Activated naive CD8-positive, alpha-beta T cell treated with anti-CD3 and anti-CD28 coated beads, Interleukin-2, amount 10 ng/mL, durations not matched to agents 7 days and 5 days (primary cell): ENCODE data around the gene MED8. TPM values are rescaled to one million over a fixed set of nuclear protein-coding genes. Genes with fewer than 3 reads are reported as not detected.
A peak's percentile ranks its signal among the peaks of the same experiment; 100 is the strongest.

Experiments used
- ATAC-seq: fragments of 150-1000 bp; cut with Tn5 transposase; one replicate; pipeline ENCODE4 v1.10.0; 2021; ENCODE audit warnings: low read depth, moderate library complexity
- POLR2A ChIA-PET: fragments of 350-600 bp; sonication (Branson Sonifier 250); formaldehyde crosslinking; loops from one replicate; lab custom pipeline; 2021; ENCODE audit warnings: antibody characterized with exemption; lab: Charles Lee
- DNase-seq: peaks from one replicate; pipeline ENCODE4 v3.0.0; 2021
- H3K27ac Mint-ChIP-seq: one replicate; pipeline ENCODE4 v1.8.0; 2022; ENCODE audit warnings: mild to moderate bottlenecking, mixed read lengths
- H3K27me3 Mint-ChIP-seq: one replicate; pipeline ENCODE4 v1.8.0; 2022; ENCODE audit warnings: mild to moderate bottlenecking, moderate library complexity, mixed read lengths
- H3K36me3 Mint-ChIP-seq: one replicate; pipeline ENCODE4 v1.8.0; 2021; ENCODE audit warnings: mild to moderate bottlenecking, mixed read lengths
- H3K4me1 Mint-ChIP-seq: one replicate; pipeline ENCODE4 v1.8.0; 2021; ENCODE audit warnings: mixed read lengths
- H3K4me3 Mint-ChIP-seq: one replicate; pipeline ENCODE4 v1.8.0; 2022; ENCODE audit warnings: mild to moderate bottlenecking, moderate library complexity, mixed read lengths
- H3K9me3 Mint-ChIP-seq: one replicate; pipeline ENCODE4 v1.8.0; 2021; ENCODE audit warnings: mixed read lengths
- total RNA-seq, 2 experiments: library from RNA; stranded (reverse); gene quantifications; one replicate each; pipeline ENCODE4 v1.2.3, GENCODE V29; 2021

Gene MED8, protein sequence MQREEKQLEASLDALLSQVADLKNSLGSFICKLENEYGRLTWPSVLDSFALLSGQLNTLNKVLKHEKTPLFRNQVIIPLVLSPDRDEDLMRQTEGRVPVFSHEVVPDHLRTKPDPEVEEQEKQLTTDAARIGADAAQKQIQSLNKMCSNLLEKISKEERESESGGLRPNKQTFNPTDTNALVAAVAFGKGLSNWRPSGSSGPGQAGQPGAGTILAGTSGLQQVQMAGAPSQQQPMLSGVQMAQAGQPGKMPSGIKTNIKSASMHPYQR
- 10 to 100 TPM; 34.3 to 35.3 TPM for total RNA-seq

DNA sequence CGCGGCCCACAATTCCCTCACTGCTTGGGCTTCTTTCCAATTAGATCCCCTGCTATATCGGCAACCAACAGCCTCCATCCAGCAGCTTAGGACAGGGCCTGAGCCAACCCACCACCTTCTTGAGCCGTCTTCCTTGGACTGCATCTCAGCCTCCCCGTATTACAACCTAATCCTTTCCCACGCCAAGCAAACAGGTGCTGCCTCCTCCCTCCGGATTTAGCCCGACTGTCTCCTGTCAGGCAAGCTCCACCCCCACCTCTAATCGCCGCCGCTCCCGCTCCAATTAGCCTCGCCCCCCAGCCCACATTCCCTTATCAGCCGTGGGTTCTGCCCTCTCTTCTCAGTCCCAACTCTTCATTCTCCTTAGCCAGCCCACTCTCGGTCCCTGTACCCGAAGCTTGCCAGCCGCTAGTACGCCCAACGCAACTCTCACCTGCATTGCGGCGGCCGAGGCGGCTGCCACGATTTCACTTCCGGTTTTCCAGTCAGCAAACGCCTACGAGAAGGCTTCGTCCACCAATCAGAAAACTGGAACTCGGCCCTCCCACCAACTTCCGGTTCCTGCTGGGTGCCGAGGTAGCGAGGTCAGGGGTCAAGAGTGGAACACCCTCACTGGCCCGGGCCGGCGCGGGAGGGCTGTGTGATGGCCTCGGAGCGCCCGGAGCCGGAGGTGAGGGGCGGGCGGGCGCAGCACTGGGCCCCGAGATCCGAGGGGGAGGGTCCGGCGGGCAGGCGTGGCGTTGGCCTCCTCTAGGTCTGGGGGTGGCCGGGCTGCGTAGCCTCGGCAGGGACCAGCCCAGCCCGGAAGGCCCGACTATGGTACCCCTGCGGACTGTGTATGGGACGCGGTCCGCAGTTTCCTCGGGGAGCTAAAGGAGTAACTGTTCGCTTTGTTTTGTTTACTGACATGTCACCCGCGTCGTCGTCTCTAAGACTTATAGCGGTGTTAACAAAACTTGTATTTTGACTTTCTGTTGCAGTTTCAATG is at the start of gene MED8, which contains the start of gene SZT2:
TSS of gene MED8 (minus strand) at position 475 of the 988 bp plus-strand sequence. CDS start at position 439, 36 bp downstream.
TSS of gene SZT2 (plus strand) at position 574 of the 988 bp plus-strand sequence. CDS start at position 644, 70 bp downstream.
- H3K27me3 Mint-ChIP-seq, result no peaks in the 10 kb centered on the region

DNA sequence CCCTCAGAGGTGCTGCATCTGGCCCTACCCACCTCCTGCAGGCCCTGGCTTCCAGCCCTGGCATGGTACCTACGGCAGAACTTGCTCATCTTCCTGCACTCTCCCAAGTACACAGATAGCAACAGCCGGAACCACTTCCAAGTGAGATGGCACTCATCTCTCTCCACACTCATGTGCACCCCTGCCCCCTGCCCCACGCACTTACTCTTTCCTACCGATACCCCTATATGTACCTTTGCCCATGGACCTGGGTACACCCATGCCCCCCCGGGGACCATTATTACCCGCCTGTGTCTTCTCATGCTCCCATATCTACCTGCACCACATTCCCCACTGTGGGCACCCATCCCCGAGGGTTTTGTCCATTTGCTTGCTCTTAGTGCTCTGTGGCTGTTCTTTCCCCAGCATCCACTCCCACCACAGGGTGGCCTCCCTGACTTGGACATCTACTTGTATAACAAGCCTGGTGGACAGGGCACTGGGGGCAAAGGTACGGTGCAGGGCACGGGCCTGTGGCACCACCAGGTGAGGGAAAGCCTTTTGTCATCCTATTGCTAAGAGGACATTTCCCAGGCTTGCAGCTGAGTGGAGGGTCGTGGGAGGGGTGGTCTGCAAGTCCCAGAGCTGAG is 49.5 kb upstream of the MED8 start:
- H3K4me1 Mint-ChIP-seq, result no peaks in the 10 kb centered on the region
- no peak overlapping the region for H3K27ac Mint-ChIP-seq
- no peaks in the 10 kb centered on the region for H3K27me3 Mint-ChIP-seq
- ATAC-seq (no peak), DNase-seq (peak; percentile 14)
- no peak overlapping the region for H3K4me3 Mint-ChIP-seq
- POLR2A ChIA-PET, result no interaction called here
- H3K36me3 Mint-ChIP-seq, result peaks cover 2% of the 10 kb centered on the region
- H3K9me3 Mint-ChIP-seq, result no peaks in the 10 kb centered on the region

More for the DNA sequence above, at the start of gene MED8, which contains the start of gene SZT2:
- ATAC-seq, result peak; percentile 91
- POLR2A ChIA-PET, result interaction anchor here (0.5 to 3.6 kb wide), 10 partner anchors 12 to 256 kb away, joined by 3 to 47 read pairs (median 3); partner anchors contain the start of genes CDC20, ELOVL1 and HYI
- peak within 1 kb of the TSS; percentile 95 for H3K4me3 Mint-ChIP-seq
- peak; percentile 87 for DNase-seq
- peaks cover 23% of the 10 kb centered on the region for H3K4me1 Mint-ChIP-seq
- peaks cover 7% of the 10 kb centered on the region for H3K36me3 Mint-ChIP-seq
- H3K27ac Mint-ChIP-seq, result peak within 1 kb of the TSS; percentile 91
- no peaks in the 10 kb centered on the region for H3K9me3 Mint-ChIP-seq

DNA sequence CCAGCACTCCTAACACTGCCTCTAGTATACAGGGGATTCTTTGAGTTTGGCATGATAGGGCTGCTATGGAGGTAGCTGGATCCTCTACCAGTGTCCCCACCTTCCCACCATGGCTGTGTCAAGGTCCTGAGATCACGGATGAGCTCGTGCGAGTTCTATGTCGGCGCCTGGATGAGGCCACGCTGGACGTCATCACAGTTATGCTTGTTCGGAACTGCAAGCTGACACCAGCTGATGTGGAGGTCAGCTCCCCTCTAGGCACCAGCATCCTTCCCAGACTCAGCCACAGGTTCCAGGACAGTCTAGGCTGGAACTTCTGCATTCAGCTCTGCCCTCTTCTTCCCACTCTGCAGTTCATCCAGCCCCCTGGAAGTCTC is 49.0 kb upstream of the MED8 start:
- Mint-ChIP-seq H3K4me3 (no peak overlapping the region), H3K4me1 (no peaks in the 10 kb centered on the region), H3K9me3 (no peaks in the 10 kb centered on the region), H3K27ac (no peak overlapping the region), H3K27me3 (no peaks in the 10 kb centered on the region), H3K36me3 (peaks cover 3% of the 10 kb centered on the region)
- no peak for ATAC-seq
- no peak for DNase-seq
- POLR2A ChIA-PET, result no interaction called here

DNA sequence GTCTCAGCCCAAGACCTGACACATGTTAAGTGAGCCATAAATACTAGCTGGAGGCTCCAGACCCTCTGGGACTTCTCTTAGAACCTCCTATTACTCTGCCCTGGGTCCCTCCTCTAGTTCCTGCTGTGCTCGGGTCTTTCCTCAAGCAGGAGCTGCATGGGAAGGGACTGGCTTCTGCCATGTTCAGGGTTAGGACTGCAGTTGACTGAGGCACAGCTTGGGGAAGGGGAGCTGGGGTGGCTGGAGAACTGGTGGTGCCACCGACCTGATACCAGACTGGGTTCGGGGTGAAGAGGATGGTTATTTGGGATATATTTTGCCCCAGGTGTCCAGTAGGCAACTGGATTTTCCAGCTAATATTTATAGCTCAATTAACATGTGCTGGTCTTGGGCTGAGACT is 48.4 kb upstream of the MED8 start:
- ATAC-seq (no peak), DNase-seq (no peak)
- Mint-ChIP-seq H3K9me3 (no peaks in the 10 kb centered on the region), H3K4me1 (no peaks in the 10 kb centered on the region), H3K4me3 (no peak overlapping the region), H3K36me3 (peaks cover 3% of the 10 kb centered on the region), H3K27ac (no peak overlapping the region), H3K27me3 (no peaks in the 10 kb centered on the region)
- POLR2A ChIA-PET, result no interaction called here

DNA sequence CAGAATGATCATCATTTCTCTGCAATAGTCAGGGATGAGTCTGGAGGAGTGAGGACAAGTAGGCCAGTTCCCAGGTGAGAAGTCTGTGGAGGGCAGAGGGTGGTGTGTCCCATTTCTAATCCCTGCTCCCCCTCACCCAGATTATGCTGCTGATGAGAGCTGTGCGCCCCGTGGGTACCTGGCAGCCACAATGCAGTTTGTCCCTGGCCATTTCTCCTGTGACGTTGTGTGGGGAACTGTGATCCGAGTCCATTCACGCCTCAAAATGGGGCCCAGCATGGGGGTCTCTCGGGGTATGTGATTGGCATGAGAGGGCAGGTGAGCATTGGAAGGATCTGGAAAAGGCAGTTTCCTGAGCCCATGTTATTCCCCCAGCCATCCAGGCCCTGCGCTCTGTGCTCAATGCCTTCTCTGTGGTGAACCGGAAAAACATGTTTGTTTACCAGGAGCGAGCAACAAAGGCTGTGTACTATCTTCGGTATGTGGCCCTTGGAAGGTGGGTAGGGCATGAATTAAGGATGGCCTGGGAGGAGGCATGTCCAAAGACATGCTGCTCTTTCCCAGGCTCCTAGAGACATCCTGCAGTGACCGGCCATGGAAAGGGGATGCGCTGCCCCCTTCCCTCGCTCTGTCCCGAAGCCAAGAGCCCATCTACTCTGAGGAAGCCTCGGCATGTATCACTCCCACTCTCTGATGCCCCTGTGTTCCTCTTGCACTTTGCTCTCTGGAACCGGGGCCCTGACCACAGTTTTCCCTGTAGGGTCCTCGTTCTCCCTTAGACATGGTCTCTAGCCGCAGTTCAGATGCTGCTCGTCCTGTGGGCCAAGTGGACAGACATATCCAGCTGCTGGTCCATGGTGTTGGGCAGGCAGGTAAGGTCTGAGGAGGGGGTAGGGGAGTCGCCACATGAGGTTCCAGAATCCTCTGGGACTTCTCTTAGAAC is 47.7 kb upstream of the MED8 start:
- peaks cover 3% of the 10 kb centered on the region for H3K36me3 Mint-ChIP-seq

DNA sequence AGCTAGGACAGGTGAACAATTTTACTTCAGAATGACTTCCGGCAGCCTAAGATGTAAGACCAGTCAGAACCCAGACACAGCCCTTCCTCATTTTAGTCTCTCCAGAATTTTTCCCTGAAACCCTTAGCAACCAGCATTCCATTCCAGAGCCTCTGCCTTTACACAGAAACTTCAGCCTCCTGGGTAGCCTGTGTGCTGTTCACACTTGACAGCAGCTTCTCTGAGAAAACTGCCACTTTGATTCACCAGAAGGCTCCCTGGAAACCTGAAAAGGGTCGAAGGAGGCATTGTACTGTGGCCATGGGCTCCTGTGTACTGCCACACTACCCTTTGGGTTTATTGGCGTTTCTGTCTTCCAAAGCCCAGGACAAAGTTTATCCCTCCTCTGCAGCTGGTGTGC is 46.8 kb upstream of the MED8 start:
- POLR2A ChIA-PET, result no interaction called here
- Mint-ChIP-seq H3K4me1 (no peaks in the 10 kb centered on the region), H3K4me3 (no peak overlapping the region), H3K27me3 (no peaks in the 10 kb centered on the region), H3K36me3 (peaks cover 3% of the 10 kb centered on the region), H3K9me3 (no peaks in the 10 kb centered on the region), H3K27ac (no peak overlapping the region)
- DNase-seq (no peak), ATAC-seq (no peak)

More for the DNA sequence above, 47.7 kb upstream of the MED8 start:
- DNase-seq (peak; percentile 15), ATAC-seq (no peak)
- no peaks in the 10 kb centered on the region for H3K9me3 Mint-ChIP-seq
- H3K4me1 Mint-ChIP-seq, result no peaks in the 10 kb centered on the region
- no peaks in the 10 kb centered on the region for H3K27me3 Mint-ChIP-seq
- POLR2A ChIA-PET, result no interaction called here
- H3K27ac Mint-ChIP-seq, result no peak overlapping the region
- H3K4me3 Mint-ChIP-seq, result no peak overlapping the region

DNA sequence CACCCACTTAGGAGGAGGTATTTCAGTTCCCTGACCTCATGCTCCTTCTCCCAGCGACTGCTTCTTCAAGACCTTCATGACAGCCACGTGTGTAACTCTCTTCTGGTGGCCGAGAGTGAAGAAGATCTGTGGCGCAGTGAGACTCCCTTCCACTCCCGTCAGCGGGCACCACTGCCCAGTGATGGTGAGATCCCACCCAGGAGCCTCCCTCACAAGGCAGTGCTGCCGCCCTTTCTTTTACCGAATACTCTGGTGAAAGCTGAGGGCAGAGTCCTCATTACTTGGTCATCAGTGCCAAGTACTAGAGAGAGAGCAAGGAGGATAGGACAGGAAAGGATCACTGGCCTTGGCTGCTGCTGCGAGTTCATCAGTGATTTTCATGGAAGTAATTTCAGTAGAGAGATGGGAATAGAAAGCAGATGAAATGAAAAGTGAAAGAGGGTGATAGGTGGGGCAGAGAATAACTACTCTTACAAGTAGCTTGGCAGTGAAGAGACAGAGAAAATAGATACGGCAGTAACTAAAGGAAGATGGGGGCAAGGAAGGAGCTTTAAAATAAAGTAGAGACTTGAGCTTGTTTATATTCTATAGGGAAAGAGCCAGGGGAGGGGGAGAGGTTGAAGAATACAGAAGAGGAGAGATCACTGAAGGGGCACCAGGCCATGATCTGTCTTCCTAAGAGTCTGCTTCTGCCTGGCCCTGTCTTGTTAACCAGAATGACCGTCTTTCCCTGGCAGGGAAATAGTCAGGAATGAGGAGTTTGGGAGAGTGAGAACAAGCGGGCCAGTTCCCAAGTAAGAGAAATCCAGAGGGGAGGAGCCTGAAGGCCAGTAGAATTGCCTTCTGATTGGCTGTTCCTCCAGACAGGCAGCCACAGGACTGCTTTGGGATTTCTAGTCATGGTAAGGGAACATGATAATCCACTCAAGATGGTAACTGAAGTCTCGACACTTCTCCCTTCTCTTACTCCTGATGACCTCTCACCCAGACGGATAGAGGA is 45.8 kb upstream of the MED8 start:
- ATAC-seq, result no peak
- Mint-ChIP-seq H3K4me1 (no peaks in the 10 kb centered on the region), H3K9me3 (no peaks in the 10 kb centered on the region), H3K36me3 (peaks cover 3% of the 10 kb centered on the region), H3K27me3 (no peaks in the 10 kb centered on the region), H3K4me3 (no peak overlapping the region), H3K27ac (no peak overlapping the region)
- peak; percentile 20 for DNase-seq
- POLR2A ChIA-PET, result no interaction called here

DNA sequence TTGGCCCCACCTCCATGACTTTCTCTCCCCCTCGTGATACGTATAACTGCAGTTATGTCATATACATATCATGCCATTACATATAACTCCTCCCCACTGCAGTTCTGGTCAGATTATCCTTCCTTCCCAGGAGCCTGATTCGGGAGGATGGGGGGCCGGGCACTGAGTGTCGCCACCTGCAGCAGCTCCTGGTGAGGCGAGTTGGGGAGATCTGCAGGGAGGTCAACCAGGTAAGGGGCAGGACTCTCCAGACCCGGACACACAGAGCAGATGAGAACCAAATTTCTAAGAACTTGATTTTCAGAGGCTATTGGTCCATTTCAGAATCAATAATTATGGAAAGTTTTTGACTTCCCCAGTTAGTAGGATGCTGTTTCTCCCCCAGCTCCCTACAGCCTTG is 44.7 kb upstream of the MED8 start:
- Mint-ChIP-seq H3K27ac (no peak overlapping the region), H3K27me3 (no peaks in the 10 kb centered on the region), H3K36me3 (peaks cover 5% of the 10 kb centered on the region), H3K4me3 (no peak overlapping the region), H3K4me1 (no peaks in the 10 kb centered on the region), H3K9me3 (no peaks in the 10 kb centered on the region)
- DNase-seq (no peak), ATAC-seq (no peak)
- POLR2A ChIA-PET, result no interaction called here

DNA sequence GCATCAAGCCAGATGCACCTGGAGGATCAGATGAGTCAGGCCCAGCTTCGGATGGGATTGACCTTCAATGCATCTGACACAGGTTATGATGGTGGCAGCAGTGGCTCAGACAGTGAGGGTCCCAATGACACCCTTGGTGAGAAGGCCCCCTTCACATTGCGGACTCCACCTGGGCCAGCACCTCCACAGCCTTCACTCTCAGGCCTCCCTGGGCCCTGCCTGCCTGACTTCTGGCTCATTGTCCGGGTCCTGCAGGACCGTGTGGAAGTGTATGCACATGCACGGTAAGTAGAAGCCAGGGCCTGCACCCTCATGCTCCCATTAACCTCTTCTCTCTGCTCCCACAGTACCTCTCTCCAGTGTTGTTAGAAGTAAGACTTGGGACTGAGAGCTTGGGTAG is 43.3 kb upstream of the MED8 start:
- no peak for DNase-seq
- H3K4me1 Mint-ChIP-seq, result no peaks in the 10 kb centered on the region
- H3K27ac Mint-ChIP-seq, result no peak overlapping the region
- H3K36me3 Mint-ChIP-seq, result peaks cover 5% of the 10 kb centered on the region
- no peaks in the 10 kb centered on the region for H3K9me3 Mint-ChIP-seq
- no peak overlapping the region for H3K4me3 Mint-ChIP-seq
- no peak for ATAC-seq
- no peaks in the 10 kb centered on the region for H3K27me3 Mint-ChIP-seq
- POLR2A ChIA-PET, result no interaction called here

DNA sequence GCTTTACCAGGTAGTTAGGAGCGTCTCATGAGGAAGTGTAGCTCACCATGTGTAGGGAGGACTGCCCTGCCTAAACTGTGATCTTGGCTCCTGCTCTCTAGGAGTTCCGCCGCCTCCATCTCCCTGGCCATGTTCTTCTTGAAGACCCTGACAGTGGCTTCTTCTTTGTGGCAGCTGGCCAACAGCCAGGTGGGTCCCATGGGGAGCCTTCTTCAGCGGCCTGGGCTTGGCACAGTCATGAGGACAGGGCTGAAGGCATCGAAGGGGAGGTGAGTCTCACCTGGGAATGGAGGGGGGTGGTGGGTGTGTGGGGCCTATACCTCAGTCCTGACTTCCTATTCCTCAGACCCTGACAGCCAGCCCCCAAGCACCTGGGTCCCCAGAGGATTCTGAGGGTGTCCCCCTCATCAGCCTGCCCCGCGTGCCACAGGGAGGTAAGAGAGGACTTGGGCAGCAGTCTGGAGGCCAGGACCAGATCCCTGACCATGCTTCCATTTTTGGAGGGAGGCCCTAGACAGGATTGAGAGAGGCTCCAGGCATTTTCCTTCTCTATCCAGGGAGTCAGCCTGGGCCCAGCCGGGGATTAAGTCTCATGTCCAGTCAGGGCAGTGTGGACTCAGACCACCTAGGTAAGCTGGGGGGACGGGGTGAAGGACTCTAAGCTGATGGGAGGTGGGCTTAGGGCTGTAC is 42.7 kb upstream of the MED8 start:
- Mint-ChIP-seq H3K4me1 (no peaks in the 10 kb centered on the region), H3K9me3 (no peaks in the 10 kb centered on the region), H3K4me3 (no peak overlapping the region), H3K27ac (no peak overlapping the region), H3K27me3 (no peaks in the 10 kb centered on the region), H3K36me3 (peaks cover 5% of the 10 kb centered on the region)
- ATAC-seq (no peak), DNase-seq (no peak)
- POLR2A ChIA-PET, result no interaction called here

DNA sequence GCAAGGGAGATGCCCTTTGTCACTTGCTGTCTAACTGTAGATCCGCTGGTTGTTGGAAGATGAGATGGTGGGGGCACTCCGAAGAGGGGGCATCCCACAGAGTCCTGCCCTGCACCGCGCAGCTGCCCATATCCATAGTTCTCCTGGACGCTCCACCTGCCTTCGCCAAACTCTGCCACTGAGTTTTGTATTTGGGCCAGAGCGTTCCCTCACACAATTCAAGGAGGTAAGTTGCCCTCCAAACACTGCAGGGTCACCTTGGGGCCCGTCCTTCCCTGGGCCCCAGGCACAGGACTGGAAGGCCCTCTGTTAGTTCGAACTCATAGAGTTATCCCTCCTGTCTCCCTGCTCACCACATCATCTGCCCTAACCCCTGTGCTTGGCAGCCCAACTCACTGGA is 42.1 kb upstream of the MED8 start:
- POLR2A ChIA-PET, result no interaction called here
- H3K9me3 Mint-ChIP-seq, result no peaks in the 10 kb centered on the region
- no peaks in the 10 kb centered on the region for H3K4me1 Mint-ChIP-seq
- peaks cover 7% of the 10 kb centered on the region for H3K36me3 Mint-ChIP-seq
- no peak overlapping the region for H3K27ac Mint-ChIP-seq
- H3K27me3 Mint-ChIP-seq, result no peaks in the 10 kb centered on the region
- DNase-seq (no peak), ATAC-seq (no peak)
- no peak overlapping the region for H3K4me3 Mint-ChIP-seq
